GM18526 (cell line): ENCODE measurements around the gene WIPI1.

Experiments used
- POLR2A ChIP-seq: IDR thresholded peaks from 3 replicates; pipeline ENCODE4 v1.6.1; 2011; ENCODE audit not compliant: insufficient read length; ENCODE audit errors: extremely low read depth

The WIPI1 gene

DNA sequence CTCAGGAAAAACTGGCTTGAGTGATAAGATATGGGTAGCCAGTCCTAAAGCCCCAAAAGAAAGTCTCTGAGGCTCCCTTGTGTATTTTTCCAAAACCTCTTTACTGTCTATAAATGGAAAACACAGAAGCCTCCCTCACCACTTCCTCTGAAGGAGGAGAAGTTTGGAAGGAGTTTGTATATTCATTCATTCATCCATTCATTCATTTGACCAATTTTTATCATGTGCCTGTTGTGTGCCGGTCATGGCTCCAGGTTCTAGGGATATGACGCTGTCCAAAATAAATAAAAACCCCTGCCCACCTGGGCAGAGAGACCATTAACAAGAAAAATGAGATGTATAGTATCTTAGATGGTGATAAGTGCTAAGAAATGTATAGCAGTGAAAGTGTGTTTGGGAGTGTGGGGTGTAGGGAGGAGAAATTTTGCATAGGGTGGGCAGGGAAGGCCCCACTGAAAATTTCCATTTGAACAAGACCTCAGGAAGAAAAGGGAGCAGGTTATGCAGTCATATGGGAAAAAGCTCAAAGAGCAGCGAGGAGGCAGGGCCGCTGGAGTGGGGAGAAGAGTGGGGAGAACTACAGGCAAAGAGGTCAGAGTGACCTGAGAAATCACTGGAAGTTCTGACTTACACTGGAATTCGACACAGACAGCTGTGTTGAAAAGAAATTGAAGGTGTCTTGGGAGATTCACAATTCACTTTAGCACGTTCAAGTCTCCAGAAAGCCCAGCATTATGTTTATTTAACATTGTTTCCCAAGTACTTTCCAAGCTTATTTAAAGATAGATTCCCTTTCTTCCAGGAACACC is 6.1 kb upstream of the WIPI1 start:
- no peak for TF ChIP-seq POLR2A

DNA sequence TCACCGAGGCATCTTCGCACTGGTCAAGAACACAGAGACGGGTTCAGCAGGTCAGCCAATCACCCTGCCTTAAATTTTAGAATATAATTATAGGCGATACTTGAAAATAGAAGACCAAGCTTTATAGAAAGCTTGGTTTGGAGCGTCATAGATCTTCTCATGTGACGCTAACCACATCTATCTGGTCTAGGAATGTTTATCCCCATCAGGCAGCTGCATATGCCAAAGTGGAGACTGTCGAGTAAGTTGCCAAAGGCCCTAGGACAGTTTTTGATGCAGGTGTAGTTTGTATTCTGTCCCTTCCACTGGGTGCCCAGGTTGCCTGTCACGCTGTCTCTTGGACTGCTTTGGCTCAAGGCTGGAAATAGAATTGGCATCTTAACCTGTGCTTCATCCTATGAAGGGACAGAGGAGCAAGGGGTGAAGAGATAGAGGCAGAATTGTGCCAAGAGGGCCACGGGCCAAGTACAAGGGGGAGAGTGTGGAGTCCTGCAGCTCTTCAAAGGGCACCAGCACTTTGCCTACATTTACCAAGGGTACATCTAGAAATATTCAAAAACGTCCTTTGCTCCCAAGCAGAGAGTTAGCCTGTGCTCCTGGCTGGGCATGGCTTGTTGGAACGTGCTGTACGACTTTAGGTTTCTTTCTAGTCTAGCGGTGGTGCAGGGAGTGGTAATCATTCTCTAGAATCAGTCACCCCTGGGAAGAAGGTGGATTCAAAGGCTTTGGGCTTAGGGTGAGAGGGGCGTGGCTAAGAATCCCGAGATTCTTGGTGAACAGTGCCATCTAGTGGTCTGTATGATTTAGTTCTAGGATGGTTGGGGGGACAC is 5.3 kb upstream of the WIPI1 start:
- TF ChIP-seq POLR2A: no peak

DNA sequence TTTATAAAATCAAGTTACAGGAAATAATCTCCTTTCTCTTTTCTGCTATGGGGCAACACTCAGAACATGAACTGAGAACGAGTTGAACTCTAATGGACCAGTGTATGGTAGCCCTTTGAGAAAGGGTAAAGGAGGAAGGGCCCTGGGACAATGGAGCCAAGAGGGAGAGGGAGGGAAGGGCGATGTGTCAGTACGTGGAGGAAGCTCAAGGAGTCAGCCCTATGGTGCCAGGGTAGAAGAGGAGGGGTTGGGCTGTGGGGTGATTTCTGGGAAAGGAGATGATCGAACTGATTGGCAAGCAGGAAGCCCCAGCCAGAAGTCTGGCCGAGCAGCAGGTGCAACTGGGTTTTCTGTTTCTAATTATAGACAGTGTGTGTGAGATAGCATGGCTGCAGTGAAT is 4.3 kb upstream of the WIPI1 start:
- peak; percentile 27 for TF ChIP-seq POLR2A

DNA sequence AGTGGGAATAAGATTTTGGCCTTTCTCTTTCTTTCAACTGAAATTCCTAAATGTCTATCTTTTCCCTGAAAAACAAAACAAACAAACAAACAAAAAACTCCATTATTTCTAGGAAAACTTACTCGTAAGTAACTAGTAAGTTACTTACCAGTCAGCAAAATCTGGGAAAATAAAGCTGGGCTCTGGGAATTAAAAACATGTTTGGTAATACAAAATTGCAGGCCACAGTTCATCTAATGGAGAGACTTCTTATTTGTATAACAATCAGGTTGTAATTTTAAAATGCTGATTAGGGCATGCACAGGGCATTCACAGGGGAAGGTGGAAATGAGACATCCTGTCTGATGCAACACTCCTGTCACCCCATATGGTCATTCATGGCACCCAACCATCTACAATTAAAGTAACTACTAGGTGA is 3.8 kb upstream of the WIPI1 start:
- no peak for TF ChIP-seq POLR2A

DNA sequence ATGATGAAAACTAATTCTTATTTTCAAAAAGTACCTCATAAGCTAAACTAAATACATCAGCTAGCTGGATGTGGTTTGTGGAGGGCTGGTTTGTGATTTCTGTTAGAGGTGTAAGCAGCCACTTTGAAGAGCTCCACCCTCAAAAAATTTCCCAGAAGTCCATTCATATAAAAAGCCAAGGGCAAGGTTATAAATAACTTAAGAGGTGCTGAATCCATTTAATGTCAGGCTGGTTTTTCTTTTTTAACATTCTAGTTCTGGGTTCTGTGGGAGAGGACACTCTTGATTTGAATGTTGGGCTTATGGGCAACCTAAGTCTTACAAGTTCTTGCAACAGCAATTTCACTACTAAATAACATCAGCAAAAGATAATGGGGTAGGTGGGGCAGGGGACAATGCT is 3.4 kb upstream of the WIPI1 start:
- TF ChIP-seq POLR2A: no peak

DNA sequence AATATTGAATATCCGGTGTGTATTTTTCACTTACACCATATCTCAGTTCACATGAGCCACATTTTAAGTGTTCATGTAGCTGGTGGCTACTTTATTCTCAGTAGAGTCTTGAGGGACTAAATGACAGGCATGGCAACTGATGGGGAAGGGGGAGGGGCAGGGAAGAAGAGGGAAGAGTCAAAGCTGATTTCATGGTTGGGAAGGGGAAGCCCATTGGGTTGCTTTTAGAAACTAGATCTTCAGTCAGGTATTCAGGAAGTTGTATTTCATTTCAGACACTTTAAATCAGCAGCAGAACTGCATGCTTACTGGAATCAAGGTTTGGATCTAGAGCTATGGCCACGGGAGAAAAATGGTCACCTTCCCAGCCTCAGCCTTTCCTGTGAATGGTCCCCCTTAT is 2.9 kb upstream of the WIPI1 start:
- no peak for TF ChIP-seq POLR2A

DNA sequence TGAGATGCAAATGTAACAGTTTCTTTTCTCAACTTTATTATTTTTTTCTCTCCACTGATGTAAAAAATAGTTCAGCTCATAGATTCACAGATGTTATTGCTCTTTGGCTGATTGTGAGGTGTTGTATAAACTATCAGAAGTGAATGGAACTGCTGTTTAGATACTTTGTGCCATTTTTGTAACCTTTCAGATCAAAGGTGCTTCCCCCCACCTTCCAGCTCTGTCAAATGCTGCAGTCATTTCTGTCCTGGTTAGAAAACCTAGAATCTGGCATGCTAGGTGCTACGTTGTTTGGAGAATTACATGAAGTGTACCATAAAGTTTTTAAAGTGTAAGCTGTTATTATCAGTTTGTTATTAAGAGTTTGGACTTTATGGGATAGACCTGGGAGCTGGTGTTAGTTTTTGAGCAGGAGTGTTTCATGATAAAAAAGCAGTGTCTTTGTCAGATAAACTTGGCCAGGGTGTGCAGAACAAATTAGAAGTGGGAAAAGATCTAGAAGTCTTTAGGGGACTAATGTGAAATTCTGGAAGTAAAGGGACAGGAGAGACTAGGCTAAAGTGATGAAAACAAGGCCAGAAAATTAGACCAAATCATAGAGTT is 1.8 kb upstream of the WIPI1 start:
- no peak for TF ChIP-seq POLR2A

DNA sequence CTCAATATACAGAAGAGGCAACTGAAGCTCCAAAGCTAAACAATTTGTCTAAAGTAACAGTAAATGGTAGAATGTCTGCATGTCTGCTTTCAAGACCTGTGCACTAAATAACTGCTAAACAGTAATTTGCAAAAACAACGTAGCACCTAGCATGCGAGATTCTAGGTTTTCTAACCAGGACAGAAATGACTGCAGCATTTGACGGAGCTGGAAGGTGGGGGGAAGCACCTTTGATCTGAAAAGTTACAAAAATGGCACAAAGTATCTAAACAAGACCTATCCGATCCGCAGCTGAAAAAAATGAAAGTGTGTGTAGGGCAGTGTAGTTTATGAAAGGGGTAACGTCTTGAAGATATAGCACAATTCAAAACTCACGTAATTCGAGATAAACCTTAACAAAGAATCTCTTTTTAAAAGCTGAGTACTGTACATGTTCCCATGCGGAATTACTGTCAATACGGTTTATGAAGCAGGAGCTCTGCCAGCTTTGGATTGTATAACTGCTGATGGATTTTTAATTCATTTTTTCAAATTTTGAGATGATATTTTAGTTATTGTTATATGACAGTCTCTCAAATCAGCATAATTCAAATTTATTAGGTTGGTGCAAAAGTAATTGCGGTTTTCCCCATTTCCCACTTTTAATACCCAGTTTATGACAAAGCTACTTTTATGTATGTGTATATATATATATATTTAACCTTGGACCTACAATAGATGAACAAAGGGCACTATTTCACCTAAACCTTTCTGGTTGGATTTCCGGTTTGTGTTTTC is 1.2 kb upstream of the WIPI1 start:
- TF ChIP-seq POLR2A: no peak

DNA sequence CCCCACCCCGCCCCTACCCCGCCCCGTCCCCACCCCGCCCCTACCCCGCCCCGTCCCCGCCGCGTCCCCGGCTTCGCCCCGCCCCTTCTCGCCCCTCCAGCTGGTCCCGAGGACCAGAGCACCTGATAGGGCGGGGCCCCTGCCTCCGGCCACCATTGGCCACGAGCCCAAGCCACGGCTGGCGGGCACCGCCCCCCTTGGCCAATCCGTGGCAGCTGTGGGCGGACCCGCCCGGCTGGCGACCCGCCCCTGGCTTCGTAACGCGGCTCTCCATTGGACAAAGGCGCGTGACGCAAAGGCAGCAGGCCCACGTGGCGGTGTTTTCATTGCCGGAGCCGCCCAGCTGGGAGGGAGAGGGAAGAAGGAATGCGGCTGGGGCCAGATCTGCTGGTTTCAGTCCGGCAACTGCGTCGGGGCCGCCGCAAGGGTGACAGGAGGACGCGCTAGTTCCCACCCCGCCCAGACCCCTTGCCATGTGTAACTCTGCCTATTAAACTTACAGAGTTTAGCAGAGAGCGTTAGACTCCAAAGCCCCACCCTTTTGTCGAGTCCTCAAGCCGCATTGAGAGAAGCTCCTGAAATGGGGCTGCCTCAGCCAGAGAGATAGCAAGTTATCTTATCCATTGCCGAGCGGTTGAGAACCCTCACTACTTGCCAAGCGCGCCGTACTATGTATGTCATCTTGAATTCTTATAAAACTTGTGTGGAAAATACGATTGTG is 403 bp upstream of the WIPI1 start:
- TF ChIP-seq POLR2A: peak; percentile 91

DNA sequence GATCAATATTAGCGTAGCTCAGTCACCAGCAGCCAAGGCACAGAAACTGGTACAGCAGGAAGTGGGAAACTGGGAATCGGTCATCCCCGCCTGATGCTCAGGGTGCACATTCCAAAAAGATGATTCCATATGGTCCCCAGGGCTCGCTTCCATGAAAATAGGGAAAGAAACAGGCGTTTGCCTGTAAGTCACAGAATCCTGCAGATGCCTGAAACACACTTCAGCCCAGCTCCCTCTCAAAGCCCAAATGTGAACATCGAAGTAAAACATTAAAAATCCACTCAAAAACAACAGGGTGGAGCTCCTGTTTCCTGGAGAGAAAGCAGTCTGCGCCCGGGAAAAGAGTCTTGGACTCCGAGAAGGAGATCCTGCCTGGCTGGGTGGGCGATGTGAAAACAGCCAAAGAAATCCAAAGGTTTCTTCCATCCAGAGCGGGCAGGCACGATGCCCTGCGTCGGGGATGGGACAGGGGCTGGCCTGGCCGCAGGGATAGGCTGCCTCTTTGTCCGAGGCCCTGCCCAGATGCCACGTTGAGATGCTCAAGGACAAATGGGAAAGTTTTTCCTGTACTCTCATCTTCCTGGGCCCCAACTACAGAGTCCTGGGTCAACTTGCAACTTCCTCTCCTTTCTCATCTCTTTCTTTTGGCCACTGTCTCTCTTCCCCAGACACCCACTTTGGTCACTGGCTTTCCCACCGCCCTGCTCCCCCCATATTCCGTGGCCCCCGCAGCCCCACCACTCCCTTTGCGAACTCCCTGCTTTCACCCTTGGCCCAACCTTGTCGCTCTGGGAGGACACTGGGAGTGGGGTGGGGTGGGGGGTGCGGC is 743 bp downstream of the WIPI1 start:
- no peak for TF ChIP-seq POLR2A

DNA sequence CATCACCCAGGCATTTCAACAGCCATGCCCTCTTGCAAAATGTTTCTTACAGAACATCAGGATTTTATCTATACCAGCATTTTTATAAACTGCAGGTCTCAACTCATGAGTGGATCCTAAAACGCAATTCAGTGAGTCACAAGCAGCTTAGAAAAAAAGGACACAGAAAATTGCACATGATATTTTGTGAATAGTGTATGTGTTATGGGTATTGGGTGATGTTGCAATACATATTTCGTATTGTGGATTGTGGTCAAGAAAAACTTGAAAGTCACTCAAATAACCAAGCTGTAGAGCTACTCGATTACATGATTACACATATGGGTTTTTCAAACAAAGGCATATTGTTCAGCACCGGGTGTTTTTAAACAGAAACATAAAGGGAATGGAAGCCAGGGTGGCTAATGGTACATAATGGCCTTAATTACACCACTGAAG is 1.4 kb downstream of the WIPI1 start:
- no peak for TF ChIP-seq POLR2A

DNA sequence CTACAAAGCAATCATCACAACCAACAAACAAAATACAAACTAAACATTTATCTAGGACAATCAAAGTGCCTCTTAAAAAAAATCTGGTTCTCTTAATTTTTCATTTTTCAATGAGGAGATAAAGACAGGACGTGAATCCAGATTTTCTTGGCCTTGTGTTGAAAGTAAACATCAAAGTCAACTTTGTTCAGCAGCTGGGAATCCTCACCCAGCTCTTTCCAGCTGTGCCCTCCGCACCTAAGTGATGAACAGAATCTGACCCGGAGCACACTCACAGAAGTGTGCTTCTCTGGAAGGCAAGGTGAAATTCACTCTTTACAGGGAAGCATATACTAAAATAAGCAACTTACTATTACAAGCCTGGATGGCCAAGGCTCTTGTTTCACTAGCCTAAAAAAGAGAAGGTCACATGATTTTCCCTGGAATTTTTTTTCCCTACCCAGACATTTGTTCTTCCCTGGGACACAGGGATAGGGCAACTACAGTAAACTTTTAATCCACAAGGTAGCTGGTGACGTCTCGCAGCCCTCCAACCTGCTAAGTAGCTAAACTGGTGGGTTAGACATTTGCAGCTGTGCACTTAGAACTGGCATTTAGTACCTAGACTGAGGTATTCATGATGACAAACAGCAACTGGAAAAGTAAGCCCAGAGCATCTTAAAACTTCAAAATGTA is 3.2 kb downstream of the WIPI1 start:
- no peak for TF ChIP-seq POLR2A

DNA sequence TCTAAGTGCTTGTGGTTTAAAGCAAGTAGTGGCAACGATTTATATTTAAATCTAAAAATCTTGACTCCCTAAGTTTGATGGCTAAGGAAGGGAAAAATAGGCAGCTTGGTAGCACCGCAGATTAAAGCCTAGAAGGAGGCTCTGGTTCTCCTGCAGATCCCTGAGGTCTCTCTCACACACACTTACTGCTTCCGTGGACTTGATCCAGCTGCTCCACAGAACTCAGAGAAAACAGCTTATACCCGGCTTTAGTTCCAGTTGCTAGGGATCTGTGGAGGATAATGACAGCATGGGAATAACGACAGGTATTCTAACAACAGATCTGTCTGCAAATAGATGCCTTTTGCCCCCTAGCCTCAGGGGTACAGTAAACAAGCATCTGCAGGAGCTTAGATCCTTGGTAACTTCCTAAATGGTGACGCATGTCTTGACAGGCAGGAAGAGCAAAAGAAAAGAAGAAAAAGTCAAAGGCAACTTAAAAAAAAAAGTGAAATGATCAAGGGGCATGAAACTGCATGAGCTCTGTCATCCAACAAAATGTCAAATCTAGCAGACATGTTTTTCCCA is 4.5 kb downstream of the WIPI1 start:
- no peak for TF ChIP-seq POLR2A

DNA sequence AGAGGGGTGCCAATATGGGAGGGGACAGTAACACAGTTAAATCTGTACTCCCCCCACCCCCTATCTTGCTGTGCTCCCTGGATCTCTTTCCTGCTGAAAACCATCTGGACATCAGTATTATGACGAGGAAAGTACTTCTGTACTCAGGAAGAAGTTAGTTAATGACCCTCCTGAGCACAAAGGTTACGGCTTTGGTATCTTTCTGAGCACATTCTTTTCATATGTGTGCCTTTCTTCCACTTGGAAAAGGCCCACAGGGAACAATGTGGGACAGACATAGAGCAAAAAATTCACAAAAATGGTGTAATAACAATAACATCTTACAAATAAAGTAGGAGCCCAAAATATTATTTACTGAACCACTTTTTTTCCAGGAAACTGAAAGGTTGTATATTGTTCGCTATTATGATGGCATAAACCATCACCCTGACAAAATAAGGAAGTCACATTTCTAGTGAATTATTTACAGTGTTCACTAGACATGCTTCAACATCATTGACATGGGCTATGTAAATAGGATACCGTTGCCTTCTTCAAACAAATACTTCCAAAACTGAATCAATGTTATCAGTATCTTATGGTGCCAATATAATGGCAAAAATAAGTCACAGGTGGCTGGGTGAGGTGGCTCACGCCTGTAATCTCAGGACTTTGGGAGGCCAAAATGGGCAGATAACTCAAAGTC is 5.5 kb downstream of the WIPI1 start:
- no peak for TF ChIP-seq POLR2A
